ENCODE results near the gene MAP2K5. TPM values are rescaled to one million over a fixed set of nuclear protein-coding genes. Genes with fewer than 3 reads are reported as not detected.

The MAP2K5 gene
- total RNA-seq, 6 experiments from 2014 or later: 5.0 to 11.6 (median 8.8) TPM

DNA sequence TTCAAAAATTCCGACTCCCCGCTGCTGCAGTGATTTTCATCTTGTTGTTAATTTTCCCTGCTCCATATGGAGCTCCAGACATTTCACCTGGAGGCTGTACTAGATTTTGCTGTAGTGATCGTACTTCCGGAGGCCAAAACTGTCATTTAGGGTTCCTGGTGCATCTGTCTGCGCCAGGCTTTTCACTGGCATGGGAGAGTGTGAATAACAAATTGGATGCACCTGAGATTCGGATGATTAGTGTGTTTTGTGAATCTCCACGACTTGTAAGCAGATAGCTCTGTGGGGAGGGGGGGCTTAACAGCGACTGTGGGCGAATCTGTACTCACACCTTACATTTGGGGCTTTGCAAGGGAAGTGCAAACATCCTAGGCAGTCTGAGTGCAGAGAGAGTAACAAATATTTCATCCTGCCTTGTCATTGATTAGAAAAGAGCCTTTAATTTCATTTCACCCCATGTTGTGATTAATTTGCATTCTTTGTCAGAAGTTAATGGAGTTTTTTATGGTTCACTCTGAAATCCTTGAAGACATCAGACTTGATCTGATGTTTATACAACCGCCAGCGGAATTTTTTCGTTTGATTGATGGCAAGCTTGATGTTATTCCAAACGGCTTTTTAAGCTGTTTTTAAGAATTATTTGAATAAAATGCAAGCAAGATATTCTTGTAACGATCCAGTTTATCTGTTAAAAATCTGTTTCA, 190.3 kb downstream of the MAP2K5 start:
- DNase-seq (no peak), ATAC-seq (no peak)
- Histone ChIP-seq H3K9me3 (no peaks in the 10 kb centered on the region), H3K36me3 (no peaks in the 10 kb centered on the region), H3K27ac (no peak overlapping the region), H3K27me3 (no peaks in the 10 kb centered on the region), H3K4me3 (no peak overlapping the region), H3K4me1 (peaks cover 0 to 8% (median 0%) of the 10 kb centered on the region in 4 donors)
- TF ChIP-seq, protein P1, sequence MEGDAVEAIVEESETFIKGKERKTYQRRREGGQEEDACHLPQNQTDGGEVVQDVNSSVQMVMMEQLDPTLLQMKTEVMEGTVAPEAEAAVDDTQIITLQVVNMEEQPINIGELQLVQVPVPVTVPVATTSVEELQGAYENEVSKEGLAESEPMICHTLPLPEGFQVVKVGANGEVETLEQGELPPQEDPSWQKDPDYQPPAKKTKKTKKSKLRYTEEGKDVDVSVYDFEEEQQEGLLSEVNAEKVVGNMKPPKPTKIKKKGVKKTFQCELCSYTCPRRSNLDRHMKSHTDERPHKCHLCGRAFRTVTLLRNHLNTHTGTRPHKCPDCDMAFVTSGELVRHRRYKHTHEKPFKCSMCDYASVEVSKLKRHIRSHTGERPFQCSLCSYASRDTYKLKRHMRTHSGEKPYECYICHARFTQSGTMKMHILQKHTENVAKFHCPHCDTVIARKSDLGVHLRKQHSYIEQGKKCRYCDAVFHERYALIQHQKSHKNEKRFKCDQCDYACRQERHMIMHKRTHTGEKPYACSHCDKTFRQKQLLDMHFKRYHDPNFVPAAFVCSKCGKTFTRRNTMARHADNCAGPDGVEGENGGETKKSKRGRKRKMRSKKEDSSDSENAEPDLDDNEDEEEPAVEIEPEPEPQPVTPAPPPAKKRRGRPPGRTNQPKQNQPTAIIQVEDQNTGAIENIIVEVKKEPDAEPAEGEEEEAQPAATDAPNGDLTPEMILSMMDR (IDR thresholded peaks at IDR 0.05): no peak
- TF ChIP-seq POLR2A (IDR thresholded peaks at IDR 0.05): no peak
- 93% methylated on average over 14 of the region's 14 CpGs for WGBS (ENCODE audit: insufficient coverage, low coverage, low lambda C conversion rate, missing lambda C conversion rate)
- intact Hi-C loops (cut with DNase I): no loop called here

DNA sequence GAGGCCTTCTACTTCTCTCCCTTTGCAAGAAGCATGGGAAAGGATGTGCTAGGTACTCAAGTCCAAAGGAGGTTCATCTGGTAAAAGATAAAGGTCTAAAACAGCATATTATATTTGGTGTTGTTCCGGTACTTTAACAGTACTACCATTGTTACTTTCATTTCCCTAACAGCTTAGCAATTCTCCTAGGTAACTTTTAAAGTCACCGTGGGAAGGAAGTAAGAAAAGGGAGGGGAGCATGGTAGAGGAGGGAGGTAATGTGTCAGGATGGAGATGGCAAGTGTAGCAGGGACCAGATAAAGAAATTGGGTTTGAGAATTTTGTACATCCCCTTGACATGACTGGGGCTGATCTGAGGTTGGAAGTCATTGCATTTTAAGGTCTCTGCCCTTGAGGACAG, 193.4 kb downstream of the MAP2K5 start:
- Histone ChIP-seq H3K27me3 (no peaks in the 10 kb centered on the region), H3K4me1 (peaks cover 0 to 8% (median 0%) of the 10 kb centered on the region in 4 donors), H3K9me3 (no peaks in the 10 kb centered on the region), H3K27ac (no peak overlapping the region), H3K36me3 (no peaks in the 10 kb centered on the region), H3K4me3 (no peak overlapping the region)
- DNase-seq: no peak
- WGBS (ENCODE audit: insufficient coverage, low coverage, low lambda C conversion rate, missing lambda C conversion rate): 27% methylated on average over 2 of the region's 2 CpGs
- no peak for ATAC-seq
- intact Hi-C loops (cut with DNase I): no loop called here
- TF ChIP-seq POLR2A (IDR thresholded peaks at IDR 0.05): no peak
- TF ChIP-seq, protein P1 (IDR thresholded peaks at IDR 0.05): no peak

DNA sequence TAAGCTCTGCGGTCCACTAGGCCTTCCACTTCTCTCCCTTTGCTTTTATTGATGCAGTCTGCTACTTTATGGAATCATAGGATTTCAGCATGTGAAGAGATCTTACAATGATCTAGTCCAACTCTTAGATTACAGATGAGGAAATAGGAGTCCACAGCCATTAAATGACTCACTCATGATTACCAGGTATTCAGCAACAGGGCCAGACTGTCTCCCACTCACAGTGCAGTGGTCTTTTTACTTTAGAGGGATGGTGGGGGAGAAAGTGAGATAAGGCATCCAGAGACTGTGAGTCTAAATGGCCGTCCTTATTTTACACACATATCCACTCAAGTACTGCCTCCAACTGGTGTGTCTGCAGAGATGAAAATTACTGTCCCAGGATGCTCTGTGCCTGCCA, 194.3 kb downstream of the MAP2K5 start:
- ATAC-seq: peak in 1 of 4 donors; percentile 79
- H3K36me3 ChIP-seq: no peaks in the 10 kb centered on the region
- H3K27me3 ChIP-seq: no peaks in the 10 kb centered on the region
- no peaks in the 10 kb centered on the region for H3K9me3 ChIP-seq
- no peak overlapping the region for H3K4me3 ChIP-seq
- peaks cover 0 to 8% (median 0%) of the 10 kb centered on the region in 4 donors for H3K4me1 ChIP-seq
- no peak overlapping the region for H3K27ac ChIP-seq
- TF ChIP-seq, protein P1 (IDR thresholded peaks at IDR 0.05): no peak
- TF ChIP-seq POLR2A (IDR thresholded peaks at IDR 0.05): no peak
- WGBS (ENCODE audit: insufficient coverage, low coverage, low lambda C conversion rate, missing lambda C conversion rate): 92% methylated on average over 2 of the region's 2 CpGs
- intact Hi-C loops (cut with DNase I): no loop called here
- DNase-seq: no peak

DNA sequence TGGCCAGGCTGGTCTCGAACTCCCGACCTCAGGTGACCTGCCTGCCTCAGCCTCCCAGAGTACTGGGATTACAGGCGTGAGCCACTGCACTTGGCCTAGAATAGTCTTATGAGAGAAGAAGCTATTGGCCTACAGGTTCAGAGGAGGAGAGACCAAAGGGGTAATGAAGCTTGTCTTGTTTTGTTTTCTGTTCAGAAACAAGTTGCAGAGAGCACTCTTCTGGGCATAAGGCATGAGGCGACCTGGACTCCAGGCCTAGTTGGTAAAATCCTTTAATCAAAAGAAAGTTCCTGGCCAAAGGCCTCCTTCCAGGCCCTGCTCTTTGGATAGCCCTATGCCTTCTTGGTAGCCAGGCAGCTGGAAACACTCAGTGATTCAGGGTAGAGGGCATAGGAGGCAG, 195.6 kb downstream of the MAP2K5 start:
- Histone ChIP-seq H3K4me1 (peaks cover 0 to 8% (median 0%) of the 10 kb centered on the region in 4 donors), H3K27me3 (no peaks in the 10 kb centered on the region), H3K27ac (no peak overlapping the region), H3K4me3 (no peak overlapping the region), H3K9me3 (no peaks in the 10 kb centered on the region), H3K36me3 (no peaks in the 10 kb centered on the region)
- ATAC-seq: no peak
- no peak for DNase-seq
- TF ChIP-seq, protein P1 (IDR thresholded peaks at IDR 0.05): no peak
- TF ChIP-seq POLR2A (IDR thresholded peaks at IDR 0.05): no peak
- 100% methylated on average over 2 of the region's 4 CpGs for WGBS (ENCODE audit: insufficient coverage, low coverage, low lambda C conversion rate, missing lambda C conversion rate)
- intact Hi-C loops (cut with DNase I): no loop called here

Data from right lobe of liver (tissue), 6 donors.